ENCODE measurements around the gene RHBDF2.

DNA sequence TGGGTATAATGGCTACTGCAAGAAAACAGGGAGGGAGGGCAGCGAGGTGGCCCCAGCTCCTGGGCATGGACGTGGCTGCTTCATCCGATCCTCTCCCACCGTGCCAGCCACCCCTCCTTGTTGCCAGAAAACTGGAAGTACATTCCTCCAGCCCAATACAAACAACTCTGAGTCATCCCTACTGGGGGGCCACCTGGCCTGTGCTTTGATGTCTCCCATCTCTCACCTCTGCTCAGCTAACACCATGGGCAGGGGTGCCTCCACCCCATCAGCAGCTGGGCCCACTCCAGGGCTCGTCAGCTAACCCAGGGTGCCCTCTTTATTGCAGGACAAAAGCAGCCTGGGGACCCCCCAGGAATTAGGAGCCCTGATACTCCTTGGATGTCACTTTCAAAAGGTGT, 2.0 kb downstream of the RHBDF2 start:
- TF ChIP-seq, protein P1, sequence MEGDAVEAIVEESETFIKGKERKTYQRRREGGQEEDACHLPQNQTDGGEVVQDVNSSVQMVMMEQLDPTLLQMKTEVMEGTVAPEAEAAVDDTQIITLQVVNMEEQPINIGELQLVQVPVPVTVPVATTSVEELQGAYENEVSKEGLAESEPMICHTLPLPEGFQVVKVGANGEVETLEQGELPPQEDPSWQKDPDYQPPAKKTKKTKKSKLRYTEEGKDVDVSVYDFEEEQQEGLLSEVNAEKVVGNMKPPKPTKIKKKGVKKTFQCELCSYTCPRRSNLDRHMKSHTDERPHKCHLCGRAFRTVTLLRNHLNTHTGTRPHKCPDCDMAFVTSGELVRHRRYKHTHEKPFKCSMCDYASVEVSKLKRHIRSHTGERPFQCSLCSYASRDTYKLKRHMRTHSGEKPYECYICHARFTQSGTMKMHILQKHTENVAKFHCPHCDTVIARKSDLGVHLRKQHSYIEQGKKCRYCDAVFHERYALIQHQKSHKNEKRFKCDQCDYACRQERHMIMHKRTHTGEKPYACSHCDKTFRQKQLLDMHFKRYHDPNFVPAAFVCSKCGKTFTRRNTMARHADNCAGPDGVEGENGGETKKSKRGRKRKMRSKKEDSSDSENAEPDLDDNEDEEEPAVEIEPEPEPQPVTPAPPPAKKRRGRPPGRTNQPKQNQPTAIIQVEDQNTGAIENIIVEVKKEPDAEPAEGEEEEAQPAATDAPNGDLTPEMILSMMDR (IDR thresholded peaks at IDR 0.05), result no peak
- TF ChIP-seq POLR2A (IDR thresholded peaks at IDR 0.05), result no peak
